T-helper 1 cell treated with Interleukin-12 subunit alpha and Interleukin-12 subunit beta and Interleukin-4 antibody, amounts not matched to agents 30 ng/mL and 1 ng/mL, for 36 hours (primary cell): ENCODE data around the gene GIMD1. TPM values are rescaled to one million over a fixed set of nuclear protein-coding genes. Genes with fewer than 3 reads are reported as not detected.
"Not testable (repeated sequence)": the region's sequence is repeated elsewhere in the genome, so short reads cannot be mapped to it uniquely, and the experiment has no call there.

Source experiments
- intact Hi-C: fragments of 100-400 bp; cut with micrococcal nuclease; formaldehyde crosslinking; loops from one replicate; pipeline ENCODE4 v1.15.1; 2024
- total RNA-seq: library from RNA; stranded (reverse); gene quantifications from 2 replicates; pipeline ENCODE4 v1.2.3, GENCODE V29; 2022

The GIMD1 gene
- total RNA-seq = not detected in 2 replicates

- intact Hi-C loops = loop anchor here (1.0 to 2.0 kb wide), 4 partner anchors 134 to 814 kb away; no protein-coding TSS in a partner anchor
Measured at GRCh38 chr4:106368678-106369077, at the start of gene GIMD1. GIMD1 (minus strand) TSS chr4:106368778; CDS start chr4:106367435, 1,343 bp downstream.

DNA sequence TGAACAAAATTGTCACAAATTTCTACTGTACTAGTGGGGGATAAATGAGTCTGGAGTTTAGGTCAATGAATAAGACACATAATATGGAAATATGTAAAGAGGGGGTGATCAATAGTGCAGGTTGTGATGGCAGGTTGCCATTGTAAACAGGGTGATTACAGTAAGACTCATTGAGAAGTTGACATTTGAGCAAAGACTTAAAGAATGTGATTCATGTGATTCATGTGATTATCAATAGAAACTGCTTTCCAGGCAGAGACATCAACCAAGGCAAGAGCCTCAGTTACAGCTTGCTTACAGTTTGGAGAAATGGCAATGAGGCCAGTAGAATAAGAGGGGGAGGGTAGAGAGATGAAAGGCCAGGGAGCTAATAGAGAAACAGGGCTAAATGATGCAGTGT is 45.8 kb upstream of the GIMD1 start:
- intact Hi-C loops = no loop called here

DNA sequence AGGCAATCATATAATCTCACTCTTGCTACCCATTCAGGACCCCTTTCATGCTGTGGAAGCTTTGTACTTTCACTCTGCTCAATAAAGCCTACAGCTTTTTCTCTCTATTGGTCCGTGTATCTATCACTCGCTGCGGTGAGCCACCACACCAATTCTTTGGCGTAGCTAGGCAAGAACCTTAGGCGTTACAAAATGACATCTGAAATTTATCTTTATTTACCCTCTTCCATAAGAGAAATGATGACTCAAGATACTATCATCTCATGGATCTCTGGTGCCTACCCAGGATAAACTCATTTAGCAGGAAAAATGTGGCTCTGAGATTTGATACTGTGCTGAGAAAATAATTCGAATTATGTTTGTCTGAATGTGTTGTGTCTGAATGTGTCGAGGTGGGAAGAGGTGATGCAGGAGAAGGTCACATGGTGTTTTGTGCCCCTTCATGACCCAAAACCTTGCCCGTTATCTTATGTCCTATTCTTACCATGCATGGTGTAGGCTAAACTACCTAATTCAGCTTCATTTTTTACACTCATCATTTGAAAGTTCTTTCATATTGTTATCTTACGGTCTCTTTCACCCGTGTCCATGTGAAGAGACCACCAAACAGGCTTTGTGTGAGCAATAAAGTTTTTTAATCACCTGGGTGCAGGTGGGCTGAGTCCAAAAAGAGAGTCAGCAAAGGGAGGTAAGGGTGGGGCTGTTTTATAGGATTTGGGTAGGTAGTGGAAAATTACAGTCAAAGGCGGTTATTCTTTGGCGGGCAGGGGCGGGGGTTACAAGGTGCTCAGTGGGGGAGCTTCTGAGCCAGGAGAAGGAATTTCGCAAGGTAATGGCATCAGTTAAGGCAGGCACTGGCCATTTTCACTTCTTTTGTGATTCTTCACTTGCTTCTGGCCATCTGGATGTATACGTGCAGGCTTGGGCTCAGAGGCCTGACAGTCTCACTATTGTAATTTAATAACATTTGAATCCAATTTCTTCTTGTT is 41.6 kb upstream of the GIMD1 start:
- intact Hi-C loops = no loop called here

GRCh38 chr4:106408004-106408403 is 39.4 kb upstream of the GIMD1 start:
- intact Hi-C loops = not testable (repeated sequence)

DNA sequence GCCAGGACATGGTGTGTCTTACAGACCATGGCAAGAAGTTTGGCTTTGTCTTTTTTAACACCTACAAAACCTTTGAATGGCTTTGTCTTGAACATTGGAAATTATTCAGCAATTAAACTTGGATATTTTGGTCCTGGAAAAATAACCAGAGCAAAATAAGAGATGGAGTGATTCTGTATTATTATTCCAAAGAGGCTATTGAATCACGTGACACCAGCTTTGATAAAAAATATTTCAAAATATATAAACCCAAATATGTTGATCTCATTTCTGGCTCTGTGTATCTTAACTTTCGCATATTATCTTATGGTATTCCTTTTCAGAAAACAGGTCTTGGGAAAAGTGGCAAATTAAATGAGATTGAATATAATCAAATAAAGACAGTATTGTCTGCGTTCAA is 32.6 kb upstream of the GIMD1 start:
- intact Hi-C loops = no loop called here

DNA sequence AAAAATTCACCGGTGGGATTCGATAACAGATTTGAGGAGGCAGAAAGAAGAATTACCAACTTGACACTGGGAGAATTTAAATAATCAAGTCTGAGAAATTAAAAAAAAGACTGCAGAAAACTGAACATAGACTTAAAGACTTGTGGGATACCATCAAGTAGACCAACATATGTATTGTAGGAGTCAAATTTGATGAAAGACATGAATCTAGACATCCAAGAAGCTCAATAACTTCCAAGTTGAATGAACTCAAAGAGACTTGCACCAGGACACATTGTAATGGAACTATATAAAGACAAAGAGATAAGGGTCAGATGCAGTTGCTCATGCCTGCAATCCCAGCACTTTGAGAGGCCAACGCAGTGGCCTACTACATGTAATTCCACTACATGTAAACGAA is 30.3 kb upstream of the GIMD1 start:
- intact Hi-C loops = not testable (repeated sequence)

DNA sequence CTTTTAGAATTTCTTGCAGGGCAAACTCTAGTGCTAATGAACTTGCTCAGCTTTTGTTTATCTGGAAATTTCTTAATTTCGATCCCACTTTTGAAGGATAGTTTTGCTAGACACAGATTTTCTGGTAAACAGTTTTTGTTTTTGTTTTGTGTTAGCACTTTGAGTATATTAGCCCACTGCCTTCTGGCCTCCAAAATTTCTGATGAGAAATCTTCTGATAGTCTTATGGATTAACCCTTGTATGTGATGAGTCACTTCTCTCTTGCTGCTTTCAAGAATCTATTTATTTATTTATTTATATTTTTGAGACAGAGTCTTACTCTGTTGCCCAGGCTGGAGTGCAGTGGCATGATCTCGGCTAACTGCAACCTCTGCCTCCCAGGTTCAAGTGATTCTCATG is 27.0 kb upstream of the GIMD1 start:
- intact Hi-C loops = no loop called here

DNA sequence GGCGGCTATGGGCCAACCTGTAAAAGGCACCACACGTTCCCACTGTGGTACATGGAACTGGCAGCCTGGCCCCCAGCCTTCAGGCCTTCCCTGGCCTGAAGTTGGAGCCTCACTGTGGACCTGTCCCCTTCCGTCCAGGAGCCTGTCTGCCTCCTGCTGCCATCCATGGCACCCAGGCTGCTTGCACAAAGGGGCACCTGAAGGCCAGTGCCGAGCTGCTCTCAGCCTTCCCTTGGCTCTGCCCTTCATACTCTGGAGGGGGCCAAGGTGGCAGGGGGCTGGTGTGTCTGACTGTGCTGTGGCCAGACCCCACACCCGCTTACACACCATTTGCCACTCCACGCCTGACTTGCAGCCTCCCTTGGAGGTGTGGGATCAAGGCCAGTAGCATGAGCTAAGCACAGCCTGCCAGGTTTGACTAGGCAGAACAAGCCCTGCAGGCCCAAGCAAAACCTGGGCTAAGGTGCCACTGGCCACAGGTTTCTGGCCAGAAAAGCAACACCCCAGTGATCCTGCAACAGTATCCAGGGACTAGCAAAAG is 17.3 kb upstream of the GIMD1 start:
- intact Hi-C loops = no loop called here

DNA sequence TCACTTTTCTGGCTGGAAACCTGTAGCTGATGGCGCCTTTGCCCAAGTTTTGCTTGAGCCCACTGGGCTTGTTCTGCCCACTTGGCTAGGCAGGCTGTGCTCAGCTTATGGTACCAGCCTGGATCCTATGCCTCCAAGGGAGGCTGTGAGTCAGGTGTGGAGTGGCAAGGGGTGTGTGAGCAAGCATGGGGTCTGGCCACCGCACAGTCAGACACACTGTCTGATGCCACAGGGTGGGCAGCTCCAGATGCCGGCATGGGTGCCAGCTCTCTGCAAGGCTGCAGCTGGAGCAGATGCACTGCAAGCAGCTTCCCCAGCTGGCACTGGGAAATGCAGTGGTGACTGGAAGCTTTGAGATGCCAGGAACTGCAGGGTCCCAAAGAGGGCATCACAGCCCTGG is 16.3 kb upstream of the GIMD1 start:
- intact Hi-C loops = no loop called here

- intact Hi-C loops = no loop called here
Measured at GRCh38 chr4:106380179-106380578, 11.6 kb upstream of the GIMD1 start.

- intact Hi-C loops = no loop called here
Measured at GRCh38 chr4:106373026-106373425, 4.4 kb upstream of the GIMD1 start.

GRCh38 chr4:106371161-106371560 is 2.6 kb upstream of the GIMD1 start:
- intact Hi-C loops = no loop called here

GRCh38 chr4:106370214-106370613 is 1.6 kb upstream of the GIMD1 start:
- intact Hi-C loops = no loop called here

DNA sequence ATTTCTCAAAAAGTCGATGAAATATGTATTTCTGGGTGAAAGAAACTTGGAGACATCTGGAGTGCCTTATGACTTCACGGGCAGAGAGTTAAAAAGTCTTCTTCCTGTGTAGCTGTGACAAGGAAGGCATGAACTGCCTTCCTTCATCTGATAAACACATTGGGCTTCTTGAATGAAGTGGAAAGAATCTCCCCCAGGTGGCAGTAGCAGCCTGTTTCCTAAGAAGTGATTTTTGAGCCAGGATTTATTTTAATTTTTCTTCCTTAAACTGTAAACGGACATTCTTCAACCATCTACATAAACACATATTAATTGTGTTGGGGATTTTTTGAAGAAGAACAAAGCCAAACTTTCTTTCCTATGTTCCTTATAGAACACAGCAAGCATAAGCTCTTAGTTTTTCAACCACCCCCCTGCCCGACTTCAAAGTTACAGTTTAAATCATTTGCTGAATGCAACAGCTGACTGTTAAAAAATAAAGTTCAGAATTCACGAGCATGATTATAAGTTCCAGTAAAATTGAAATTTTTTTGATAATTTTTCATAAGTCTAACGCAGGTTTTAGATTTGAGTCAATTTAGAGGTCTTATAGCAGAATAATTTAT is 980 bp upstream of the GIMD1 start:
- intact Hi-C loops = loop anchor here (1.0 to 2.0 kb wide), 4 partner anchors 133 to 813 kb away; no protein-coding TSS in a partner anchor

- intact Hi-C loops = no loop called here
Measured at GRCh38 chr4:106367072-106367471, 1.5 kb downstream of the GIMD1 start.

DNA sequence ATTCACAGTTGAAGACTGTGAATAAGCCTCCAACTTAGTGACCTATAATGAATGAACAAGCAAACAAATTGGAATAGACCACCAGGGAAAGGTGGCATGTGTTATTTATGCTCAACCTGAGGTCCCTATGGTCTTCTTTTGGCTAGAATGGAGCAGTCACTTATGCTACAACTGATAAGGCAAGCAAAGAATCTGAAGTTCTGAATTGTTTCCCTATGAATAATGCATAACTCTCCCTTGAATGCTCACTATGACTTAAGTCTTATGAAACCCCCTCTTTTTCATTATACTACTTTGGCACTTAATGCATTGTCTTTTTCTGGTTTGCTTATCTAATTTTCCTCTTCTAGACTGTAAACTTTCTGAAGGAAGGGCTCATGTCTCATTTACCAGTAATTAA is 2.6 kb downstream of the GIMD1 start:
- intact Hi-C loops = no loop called here

DNA sequence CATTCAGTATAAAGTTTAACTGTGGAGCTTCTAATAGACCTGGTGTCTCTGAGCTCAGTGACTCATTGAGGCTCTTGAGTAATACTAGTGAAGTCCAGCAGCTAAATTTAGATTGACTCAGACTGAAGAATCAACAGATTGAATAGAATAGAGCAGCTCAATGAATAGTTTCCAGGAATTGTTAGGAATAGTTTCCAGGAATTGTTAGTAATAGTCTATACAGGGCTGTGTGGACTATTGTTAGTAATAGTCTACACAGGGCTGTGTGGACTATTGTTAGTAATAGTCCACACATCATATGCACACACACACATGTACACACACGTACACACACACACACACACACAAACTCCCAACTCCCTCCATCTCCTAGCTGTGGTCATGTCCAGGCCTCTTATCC is 3.0 kb downstream of the GIMD1 start:
- intact Hi-C loops = no loop called here

GRCh38 chr4:106364282-106364681 is 4.3 kb downstream of the GIMD1 start:
- intact Hi-C loops = no loop called here

DNA sequence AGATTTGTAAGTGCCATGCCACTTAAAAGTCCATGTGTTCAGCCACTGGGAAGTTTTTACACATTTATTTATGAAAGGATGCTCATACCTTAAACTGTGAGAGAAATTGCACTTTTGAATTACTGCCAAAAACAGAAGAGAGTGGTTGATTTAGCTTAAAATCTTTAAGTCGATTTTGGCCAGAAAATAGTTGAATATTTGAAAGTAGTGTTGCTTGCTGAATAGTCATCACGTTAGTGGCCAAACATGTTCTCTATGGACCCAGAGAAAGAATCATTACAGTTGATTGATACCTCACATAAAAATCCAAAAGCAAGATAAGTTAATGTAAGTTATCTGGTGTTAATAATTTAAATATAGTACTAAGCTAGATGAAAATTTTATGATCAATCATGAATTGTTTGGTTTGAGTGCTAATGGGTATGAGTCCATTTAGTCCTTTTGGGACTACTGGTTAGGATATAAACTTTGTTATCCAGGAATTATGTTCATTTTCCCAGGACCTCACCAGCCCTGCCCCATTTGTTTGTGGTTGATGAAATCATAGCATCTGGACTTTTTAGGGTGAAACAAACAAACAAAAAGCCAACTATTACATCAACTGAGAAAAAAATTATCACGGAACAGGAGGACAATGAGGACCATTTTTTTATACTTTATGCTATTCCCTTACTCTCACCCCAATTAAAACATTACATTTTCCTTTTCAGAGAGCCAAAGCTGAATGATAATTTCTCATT is 6.3 kb downstream of the GIMD1 start:
- intact Hi-C loops = no loop called here

DNA sequence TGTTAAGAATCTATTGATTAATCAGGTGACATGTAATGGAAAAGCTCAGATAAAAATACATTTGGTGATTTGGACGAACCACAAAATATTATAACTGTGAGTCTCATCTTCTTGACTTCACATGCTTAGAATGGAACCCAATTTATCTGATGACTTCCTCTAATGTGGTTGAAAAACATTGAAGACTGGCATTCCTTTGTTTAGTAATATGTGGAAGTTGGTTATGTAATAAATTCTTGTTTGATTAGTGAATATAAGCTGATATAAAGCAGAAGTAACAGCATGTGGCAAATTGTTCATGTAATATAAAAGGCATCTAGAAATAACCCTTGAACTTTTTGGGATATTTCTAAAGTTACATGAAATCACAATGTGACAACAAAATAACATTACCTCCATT is 9.7 kb downstream of the GIMD1 start:
- intact Hi-C loops = no loop called here

DNA sequence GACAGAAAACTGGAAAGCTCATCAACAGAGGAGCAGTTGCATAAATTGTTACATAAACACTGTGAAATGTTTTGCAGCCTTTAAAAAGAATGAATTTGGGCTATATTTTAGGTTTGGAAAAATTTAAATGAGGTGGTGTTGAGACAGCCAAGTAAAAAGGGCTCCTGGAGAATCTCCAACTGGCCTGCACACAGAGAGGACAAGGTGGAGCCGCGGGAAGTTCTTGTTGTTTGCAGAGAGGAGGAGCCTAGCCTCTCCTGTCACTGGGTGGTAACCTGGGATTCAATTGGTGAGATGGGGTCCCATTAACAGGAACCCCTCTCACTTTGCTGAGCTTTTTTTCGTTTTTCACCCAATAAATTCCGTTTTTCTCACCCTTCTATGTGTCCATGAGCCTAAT is 13.4 kb downstream of the GIMD1 start:
- intact Hi-C loops = no loop called here

DNA sequence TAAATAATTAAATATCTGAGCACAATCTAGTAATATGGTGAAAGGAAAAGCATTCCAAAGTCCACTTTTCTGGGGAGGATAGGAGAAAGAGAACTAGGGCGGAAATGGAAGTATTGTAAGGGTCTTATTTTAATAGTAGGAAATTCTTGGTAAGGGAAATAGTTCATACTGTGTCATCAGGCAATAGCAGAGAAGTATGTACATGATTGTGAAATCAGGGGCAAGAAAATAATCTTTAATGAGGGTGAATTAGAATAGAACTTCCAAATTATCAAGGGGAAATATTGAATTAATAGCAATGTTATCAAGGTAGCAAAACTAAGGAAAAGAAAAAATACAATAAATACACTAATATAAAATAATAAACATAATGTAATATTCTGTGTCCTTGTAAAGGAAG is 14.8 kb downstream of the GIMD1 start:
- intact Hi-C loops = no loop called here
